Stimulated activated naive CD8-positive, alpha-beta T cell treated with anti-CD3 and anti-CD28 coated beads, Interleukin-15, Interleukin-2, amounts not matched to agents 100 U/mL and 50 U/mL, for 24 hours (primary cell): ENCODE data around the gene FBXO41.

Experiments
- ATAC-seq: fragments of 150-1000 bp; cut with Tn5 transposase; one replicate; pipeline ENCODE4 v1.10.0; 2021
- DNase-seq: peaks from one replicate; pipeline ENCODE4 v3.0.0; 2021

The FBXO41 gene, protein sequence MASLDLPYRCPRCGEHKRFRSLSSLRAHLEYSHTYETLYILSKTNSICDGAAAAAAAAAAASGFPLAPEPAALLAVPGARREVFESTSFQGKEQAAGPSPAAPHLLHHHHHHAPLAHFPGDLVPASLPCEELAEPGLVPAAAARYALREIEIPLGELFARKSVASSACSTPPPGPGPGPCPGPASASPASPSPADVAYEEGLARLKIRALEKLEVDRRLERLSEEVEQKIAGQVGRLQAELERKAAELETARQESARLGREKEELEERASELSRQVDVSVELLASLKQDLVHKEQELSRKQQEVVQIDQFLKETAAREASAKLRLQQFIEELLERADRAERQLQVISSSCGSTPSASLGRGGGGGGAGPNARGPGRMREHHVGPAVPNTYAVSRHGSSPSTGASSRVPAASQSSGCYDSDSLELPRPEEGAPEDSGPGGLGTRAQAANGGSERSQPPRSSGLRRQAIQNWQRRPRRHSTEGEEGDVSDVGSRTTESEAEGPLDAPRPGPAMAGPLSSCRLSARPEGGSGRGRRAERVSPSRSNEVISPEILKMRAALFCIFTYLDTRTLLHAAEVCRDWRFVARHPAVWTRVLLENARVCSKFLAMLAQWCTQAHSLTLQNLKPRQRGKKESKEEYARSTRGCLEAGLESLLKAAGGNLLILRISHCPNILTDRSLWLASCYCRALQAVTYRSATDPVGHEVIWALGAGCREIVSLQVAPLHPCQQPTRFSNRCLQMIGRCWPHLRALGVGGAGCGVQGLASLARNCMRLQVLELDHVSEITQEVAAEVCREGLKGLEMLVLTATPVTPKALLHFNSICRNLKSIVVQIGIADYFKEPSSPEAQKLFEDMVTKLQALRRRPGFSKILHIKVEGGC

DNA sequence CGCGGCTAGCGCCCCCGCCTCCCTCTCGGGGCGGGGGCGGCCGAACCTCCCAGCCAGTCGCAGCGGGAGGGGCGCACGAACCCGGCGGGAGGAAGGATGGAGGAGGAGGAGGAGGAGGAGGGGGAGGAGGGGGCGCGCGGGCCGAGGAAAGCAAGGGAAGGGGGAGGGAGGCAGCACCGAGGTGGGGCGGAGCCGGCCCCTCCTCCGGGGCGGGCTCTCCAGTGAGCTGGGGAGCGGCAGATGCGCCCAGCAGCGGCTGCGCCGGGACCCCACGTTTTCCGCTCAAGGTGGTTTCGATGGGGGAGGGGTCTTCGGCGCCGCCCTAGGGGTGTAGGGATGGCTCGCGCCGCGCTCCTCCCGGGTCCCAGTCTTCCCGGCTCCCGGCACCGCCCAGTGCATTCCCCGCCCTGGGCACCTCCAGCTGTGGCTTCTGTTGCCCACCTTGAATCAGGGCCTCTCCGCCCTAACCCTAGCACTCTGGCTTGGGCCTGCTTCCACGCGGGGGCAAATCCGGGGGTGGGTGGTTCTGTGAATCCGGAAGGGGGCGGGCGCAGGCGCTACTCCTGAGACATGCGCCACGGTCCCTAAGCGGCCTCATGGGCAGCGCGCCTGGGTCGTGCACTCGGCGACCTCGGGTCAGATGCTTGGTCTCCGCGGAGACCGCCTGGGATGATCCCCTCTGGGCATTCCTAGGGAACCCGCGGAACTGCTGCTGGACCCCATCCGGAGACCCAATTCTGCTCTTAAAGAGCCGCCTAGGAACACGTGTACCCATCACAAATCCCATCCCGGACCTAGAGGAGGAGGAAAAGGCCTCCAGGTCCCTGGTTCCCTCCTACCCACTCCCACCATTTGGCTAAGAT, at the start of gene FBXO41:
FBXO41 (minus strand) TSS at position 183 of the 863 bp plus-strand sequence. CDS start 14,848 bp downstream, outside the sequence.
- ATAC-seq (peak; percentile 87), DNase-seq (peak; percentile 86)

DNA sequence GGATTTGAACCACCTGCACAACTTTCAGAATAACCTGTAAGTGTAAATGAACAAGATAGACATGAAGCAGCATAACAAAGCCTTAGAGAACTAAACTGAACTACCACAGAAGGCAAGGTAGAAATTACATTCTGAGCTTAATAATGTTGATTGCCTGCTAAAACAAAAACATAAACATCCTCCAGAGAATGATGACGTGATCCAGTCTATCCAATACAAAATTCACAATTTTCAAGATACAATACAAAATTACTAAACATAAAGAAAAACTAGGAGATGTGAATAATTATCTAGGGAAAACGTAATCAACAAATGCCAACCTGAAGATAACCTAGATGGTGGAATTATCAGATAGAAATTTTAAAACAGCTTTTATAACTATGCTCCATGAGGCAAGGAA, 49.8 kb upstream of the FBXO41 start:
- no peak for ATAC-seq
- DNase-seq, result no peak

DNA sequence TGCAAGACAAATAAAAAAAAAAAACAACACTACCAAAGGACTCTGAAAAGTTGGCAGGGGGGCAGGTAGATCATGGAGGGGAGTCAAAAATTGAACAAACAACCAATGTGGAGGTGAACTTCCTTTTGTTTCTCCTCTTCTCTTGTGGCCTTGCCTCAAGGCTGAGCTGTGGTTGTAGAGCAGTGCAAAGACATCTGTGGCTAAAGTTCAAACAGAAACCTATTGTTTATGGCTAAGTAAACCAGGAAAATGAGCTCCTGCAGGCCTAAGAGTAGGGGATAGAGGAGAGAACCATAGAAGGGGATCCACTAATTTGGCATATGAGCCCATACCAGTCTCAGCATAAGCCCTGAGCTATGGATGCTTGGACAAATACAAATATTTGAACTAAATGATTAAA, 49.3 kb upstream of the FBXO41 start:
- DNase-seq (no peak), ATAC-seq (no peak)

DNA sequence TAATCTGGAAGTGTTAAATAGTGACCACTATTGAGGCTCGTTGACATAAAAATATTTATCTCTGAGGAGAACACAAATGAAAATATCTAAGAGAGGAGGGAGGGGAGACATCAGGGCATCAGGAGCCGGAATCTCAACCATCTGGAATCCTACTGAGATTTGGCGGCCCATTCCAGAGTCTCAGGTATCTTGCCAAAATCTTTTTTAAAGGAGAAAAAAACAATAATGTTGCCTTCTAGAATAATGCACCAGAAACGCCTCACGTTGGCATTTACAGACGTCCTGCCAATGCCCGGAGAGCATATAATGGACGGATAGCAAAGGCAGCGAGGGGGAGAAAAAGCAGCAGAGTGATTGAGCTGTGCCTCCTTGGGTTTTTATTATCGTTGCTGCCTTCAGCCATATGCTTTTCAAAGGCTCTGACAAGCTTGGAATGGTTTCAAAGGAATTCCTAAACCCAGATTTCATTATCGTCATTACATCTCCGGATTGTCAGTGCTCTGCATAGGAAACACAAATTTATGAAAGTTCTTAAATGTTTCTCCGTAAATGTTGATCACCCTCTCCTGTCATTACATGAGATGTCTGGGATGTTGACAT, 39.9 kb upstream of the FBXO41 start:
- ATAC-seq (no peak), DNase-seq (no peak)

DNA sequence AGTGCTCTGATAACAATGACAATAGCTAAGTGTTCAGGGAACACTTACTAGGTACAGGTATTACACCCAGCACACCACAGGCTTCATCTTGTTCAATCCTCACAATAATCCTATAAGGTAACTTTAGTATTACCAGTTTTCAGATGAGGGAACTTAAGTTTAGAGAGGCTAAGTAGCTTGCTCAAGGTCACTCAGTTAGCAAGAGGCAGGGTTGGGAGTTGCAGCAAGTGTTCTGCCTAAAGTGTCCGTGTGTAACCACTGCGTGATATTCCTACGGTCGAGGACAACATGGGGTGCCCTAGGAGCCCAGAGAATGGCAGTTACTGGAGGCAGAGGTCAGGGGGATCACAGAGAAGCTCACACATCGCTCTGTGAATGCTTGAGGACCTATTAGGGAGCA, 39.3 kb upstream of the FBXO41 start:
- ATAC-seq, result no peak
- DNase-seq, result no peak

DNA sequence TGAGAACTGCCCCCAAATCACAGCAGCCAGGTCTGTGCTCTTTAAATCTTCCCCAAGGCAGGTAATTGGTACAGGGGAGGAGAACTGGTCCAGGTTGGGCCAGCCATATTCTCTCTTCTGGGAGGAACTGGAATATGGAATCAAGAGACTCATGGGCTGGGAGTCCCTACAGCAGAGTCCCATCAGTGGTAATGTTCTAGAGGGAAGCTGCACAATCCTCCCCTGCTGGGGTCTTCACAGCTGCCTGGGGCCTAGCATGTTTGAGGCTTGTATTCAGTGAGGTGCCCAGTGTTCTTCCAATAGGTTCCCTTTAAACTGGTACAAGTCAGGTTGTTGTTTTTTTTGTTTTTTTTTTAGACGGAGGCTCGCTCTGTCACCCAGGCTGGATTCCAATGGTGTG, 30.2 kb upstream of the FBXO41 start:
- ATAC-seq (no peak), DNase-seq (no peak)

DNA sequence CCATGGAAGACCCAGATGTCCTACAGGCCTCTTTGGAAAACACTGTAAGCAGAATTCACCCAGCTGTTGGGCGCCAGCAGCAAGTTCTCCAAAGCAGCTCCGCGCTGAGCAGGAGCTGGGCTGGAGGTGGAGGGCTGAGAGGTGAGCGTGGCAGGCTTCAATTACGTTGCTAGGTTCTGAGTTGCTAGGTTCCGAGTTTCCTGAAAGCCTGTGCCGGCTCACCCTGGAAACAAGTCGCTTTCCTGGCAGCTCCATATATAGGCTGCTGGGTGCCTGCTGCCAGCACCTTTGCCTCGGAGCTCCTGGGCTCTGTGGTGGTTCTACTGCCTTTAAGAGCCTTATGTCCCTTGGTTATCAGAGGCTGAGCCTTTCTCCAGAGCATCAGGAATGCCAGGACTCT, 23.4 kb upstream of the FBXO41 start:
- ATAC-seq (no peak), DNase-seq (no peak)

DNA sequence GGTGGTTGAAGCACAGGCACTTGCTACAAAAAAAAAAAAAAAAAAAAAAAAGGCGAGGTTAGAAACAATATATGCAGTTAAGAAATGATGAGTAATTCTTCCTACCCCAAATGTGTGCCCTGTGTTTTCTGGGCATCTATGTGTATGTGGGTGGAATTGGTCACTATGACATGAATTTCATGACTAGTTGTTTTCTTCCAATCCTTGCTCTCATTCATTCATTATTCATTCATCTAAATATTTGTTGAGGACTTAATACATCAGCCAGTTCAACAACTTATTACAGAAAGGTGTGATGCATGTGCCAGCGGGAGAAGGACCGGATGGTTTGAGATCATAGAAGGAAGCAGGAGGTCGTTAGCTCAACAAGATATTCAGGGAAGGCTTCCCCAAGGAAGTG, 17.4 kb upstream of the FBXO41 start:
- DNase-seq, result no peak
- ATAC-seq, result no peak

DNA sequence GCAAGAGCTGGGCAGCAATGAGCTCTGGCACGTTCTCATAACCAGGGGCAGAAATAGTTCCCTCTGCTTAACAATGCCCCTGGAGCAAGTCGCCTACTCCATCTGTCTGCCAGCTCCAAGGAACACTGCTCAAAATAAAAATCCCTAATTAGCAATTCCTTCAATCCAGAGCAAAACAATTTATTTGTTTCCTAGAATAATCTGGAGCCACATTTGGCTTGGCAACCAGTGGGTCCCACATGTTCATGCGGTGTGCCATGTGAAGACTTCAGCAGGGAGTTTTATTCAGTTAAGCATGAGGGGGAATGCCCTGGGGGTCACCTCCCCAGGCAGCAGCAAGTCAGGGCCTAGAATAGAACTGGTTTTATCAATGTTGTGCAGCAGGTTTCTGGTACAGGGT, 16.6 kb upstream of the FBXO41 start:
- no peak for ATAC-seq

DNA sequence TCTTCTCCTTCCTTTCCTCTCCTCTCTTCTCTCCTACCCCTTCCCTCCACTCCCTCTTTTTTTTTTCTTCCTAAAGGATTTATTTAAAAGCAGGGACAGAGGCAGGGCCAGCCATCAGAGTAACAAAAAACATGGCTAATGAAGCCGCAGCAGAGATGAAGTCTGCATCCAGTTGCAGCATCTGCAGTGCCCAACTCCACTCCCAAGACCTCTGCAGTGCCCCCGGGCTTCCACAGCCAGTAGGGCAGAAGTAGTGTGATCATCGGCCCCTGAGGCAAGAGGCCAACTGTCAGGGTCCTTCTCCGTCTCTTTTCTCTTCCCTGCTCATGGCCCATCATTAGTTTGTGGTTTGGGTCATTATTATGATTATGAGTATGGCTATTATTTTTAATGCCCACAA, 13.3 kb upstream of the FBXO41 start:
- no peak for DNase-seq
- no peak for ATAC-seq

More for the DNA sequence above, 16.6 kb upstream of the FBXO41 start:
- no peak for DNase-seq

DNA sequence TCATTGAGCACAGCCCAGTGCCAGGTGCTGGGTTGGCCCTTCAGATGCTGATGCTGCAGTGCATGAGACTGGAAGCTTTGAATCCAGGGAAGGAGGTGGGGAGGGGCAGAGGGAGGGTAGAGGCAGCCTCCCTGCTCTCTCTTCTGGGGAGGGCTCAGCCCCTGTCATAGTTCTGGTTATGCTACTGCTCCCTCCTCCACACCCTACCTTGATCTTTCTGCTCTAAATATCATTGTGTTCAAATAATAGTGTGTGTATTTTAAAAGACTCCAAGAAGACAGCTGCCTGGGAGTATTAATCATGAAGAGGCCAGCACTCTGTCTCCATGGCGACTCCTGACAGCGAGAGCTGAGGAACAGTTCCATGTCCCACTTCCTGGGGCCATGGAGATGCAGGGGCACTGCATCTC, 12.9 kb upstream of the FBXO41 start:
- no peak for ATAC-seq

DNA sequence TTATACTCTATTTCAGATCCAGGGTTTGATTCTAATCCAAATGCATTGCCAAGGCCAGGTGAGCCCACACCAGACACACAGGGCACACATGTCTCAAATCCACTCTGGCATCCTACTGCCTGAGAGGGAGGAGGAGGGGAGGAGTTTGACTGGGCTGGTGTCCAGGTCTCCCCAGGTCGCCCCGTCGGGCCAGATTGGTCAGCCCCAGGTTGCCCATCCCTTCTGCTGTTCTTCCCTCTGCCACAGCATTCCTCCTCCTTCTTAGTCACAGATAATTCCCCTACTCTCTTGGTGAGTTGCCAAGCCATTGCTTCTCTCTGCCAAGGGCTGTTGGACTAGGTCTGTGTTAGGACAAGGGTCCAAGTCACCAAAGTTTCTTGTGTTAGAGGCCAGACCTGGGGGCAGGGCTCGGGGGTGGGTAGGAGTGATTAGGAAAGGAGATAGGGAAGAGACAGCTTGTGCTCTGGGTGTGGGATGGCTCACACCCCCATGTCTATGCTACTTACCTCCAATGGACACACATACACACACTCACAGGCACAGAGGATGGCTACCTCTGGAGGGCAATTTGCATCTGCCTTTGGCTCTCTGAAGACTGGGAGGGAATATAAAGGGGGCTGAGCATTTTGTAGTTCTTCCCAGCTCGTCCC, 11.6 kb upstream of the FBXO41 start:
- DNase-seq (no peak), ATAC-seq (no peak)

More for the DNA sequence above, 12.9 kb upstream of the FBXO41 start:
- no peak for DNase-seq

DNA sequence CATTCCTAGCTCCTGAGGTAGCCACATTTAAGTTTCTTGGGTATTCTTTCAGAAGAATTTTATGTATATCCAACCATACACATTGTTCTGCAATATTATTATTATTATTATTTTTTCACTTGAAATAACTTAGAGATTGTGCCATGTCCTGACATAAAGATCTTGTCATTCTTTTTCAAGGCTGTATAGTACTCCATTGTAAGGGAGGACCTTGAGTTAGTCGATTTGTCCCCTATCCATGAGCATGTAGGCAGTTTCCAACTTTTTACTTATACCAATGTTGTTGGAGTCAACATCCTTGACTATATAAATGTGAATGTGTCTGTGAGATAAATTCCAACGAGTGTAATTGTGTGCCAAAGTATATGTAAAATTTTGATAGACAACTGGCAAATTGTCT, 10.0 kb upstream of the FBXO41 start:
- DNase-seq (no peak), ATAC-seq (no peak)

DNA sequence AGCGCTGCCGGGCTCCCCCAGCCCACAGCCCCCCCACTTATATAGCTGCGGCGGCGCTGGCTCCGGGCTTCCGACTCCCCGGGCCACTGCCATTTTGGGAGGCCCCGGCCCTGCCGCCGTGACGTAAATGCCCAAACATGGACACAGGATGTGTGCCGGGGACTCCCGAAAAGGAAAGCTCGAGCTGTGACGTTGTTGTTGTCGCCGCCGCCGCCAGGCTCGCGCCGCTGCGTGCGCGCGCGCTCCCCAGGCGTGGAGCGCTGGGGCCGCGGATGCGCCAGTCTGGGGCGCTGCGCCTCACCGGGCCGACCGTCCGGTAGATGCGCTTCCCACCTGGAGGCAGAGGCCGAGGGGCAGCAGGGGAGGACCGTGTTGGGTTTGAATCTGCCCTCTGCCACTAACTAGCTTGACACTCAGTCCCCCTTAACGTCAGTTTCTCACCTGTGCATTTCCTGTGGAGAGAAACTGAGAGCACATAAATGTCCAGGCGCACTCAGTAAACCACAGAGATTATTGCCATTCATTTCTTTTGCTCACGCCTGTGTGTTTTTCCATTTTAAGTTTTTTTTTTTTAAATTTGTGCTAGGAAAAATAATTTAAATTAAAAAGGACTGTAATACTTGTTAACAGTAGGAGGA, 9.4 kb upstream of the FBXO41 start, which contains the start of gene EGR4:
EGR4 (minus strand) TSS at position 15 of the 638 bp plus-strand sequence. CDS start 231 bp downstream, outside the sequence.
- peak; percentile 95 for ATAC-seq
- DNase-seq, result peak; percentile 90

DNA sequence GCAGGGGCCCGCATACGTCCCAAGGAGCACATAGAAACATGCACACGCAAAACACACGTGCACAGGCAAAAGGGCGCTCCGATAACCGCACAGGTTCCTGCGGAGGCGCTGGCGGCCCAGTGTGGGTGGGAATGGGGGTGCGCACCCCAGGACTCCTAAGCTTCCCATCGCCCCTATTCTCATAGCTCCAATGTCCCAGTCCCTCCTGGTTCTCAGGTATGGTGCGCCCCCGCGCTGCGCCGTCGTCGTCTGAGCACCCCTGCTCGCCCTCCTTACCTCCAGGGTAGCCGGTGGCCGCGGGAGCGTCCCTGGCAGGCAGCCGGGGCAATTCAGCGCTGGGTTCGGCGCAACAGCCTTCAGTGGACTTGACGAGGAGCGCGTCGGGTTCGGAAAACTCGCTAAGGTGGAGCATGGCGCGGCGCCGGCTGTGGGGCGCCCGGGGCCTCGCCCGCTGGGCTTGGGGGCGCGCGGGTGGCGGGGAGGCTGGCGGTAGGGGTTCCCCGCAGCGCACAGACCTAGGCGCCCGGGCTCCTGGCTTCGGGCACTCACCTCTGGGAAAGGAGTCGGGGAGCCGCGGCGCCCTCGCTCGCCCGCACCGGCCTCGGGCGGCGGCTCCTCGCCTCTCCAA, 8.7 kb upstream of the FBXO41 start:
- ATAC-seq, result no peak
- peak; percentile 27 for DNase-seq

DNA sequence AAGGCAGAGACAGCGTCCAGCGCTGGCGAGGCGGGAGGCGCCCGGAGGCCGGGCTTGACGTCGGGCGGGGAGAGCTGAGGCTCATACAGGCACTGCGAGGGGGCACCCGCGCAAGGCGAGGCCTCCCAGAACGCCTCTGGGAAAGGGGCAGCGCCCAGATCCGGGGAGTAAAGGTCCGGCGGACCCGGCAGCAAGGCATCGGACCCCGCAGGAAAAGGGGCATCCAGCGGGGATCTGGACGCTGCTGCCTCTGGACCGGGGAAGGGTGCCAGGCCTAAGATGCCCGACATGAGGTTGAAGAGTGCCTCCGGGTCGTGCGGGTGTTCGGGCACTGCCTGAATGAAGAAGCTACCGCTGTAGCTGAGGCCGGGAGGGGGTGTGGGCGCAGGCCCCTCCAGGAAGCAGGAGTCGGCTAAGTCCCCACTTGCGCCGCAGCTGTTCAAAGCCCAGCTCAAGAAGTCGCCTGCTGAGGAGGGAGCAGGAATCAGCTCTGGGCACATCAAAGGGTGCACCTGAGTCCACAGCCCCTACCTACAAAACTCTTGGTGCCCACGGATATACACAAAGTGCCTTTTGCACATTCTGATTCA, 8.1 kb upstream of the FBXO41 start:
- ATAC-seq, result no peak
- no peak for DNase-seq

DNA sequence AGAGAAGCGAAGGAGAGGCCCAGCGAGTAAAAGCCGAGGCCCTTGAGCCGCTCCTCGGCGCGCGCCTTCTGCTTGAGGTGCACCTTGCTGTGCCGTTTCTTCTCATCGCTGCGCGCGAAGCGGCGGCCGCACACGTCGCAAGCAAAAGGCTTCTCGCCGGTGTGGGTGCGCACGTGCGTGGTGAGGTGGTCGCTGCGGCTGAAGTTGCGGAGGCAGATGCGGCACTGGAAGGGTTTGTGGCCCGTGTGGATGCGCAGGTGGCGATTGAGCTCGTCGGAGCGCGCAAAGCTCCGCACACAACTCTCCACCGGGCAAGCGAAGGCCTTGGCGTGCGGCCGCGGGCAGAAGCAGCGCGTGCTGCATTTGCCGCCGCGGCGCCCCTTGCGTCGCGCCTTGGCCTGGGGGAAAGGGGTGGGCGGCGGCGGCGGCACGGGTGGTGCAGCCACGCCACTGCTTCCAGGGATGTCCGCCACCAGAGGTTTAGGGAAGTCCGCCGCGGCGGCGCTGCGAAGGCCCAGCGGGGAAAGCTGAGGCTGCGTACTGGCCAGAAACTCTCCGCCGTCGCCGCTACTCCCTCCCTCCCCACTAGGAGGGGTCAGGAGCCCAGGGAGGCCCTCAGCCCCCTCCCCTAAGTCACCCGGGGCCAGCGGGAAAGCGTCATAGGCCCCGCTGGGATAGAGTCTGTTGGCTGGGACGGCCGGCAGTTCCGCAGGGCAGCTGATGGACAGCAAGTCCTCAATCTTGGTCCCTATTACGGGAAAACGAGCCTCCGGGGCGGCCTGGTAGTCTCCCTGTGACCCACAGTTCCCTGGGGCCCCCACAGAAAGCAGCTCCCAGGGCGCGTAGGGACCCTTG, 7.4 kb upstream of the FBXO41 start:
- peak; percentile 25 for DNase-seq
- ATAC-seq, result no peak

DNA sequence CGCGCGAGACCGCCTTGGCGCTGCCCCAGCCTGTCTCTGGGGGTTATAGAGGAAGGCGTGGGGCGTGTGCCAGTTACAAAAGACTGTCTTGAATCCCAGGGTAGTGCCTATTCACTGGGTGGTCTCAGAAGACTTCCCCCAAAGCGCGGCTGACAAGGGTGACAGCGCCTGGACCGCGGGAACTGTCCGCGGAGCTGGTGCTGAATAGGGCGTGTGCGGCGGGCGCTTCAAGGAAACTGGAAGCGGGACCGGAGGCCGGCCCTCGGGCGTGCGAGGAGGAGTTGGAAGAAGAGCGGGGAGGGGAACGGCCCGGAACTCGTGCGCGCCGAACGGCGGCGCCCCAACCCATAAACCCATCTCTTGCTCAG, 6.8 kb upstream of the FBXO41 start:
- peak; percentile 69 for DNase-seq

More for the DNA sequence above, 6.8 kb upstream of the FBXO41 start:
- ATAC-seq, result no peak
